Neuronal stem cell (in vitro differentiated cells): ENCODE data around the gene DNAJA1.

Experiments used
- DNase-seq: peaks from one replicate; pipeline ENCODE4 v3.0.0-alpha.2; 2013; ENCODE audit warnings: low spot score
- H2AFZ ChIP-seq: one replicate; pipeline ENCODE4 v1.6.1; 2013; ENCODE audit warnings: mild to moderate bottlenecking, low read length, inconsistent platforms
- H2AK5ac ChIP-seq: 2 replicates; pipeline ENCODE4 v1.6.1; 2013; ENCODE audit warnings: low read depth, mild to moderate bottlenecking, inconsistent platforms, low read length, moderate library complexity, mixed read lengths
- H2BK120ac ChIP-seq: 2 replicates; pipeline ENCODE4 v1.6.1; 2013; ENCODE audit warnings: low read depth, mild to moderate bottlenecking, inconsistent platforms, low read length, moderate library complexity, mixed read lengths
- H2BK12ac ChIP-seq: one replicate; pipeline ENCODE4 v1.6.1; 2013; ENCODE audit warnings: low read length, inconsistent platforms
- H2BK15ac ChIP-seq: 2 replicates; pipeline ENCODE4 v1.6.1; 2013; ENCODE audit warnings: mild to moderate bottlenecking, low read length, inconsistent platforms, mixed read lengths
- H2BK5ac ChIP-seq: one replicate; pipeline ENCODE4 v1.6.1; 2013; ENCODE audit warnings: inconsistent platforms, mild to moderate bottlenecking, low read length, moderate library complexity
- H3K14ac ChIP-seq: one replicate; pipeline ENCODE4 v1.6.1; 2013; ENCODE audit warnings: low read length, inconsistent platforms
- H3K18ac ChIP-seq: 2 replicates; pipeline ENCODE4 v1.6.1; 2013; ENCODE audit warnings: low read length, inconsistent platforms
- H3K23ac ChIP-seq: 2 replicates; pipeline ENCODE4 v1.6.1; 2013; ENCODE audit warnings: low read depth, mild to moderate bottlenecking, mixed read lengths, low read length, inconsistent platforms; ENCODE audit not compliant: poor library complexity
- H3K27ac ChIP-seq: replicated peaks from 3 replicates; pipeline ENCODE4 v1.5.1; 2013; ENCODE audit warnings: low read length, inconsistent platforms
- H3K27me3 ChIP-seq, 3 experiments: 2 replicates each; pipeline ENCODE4 v1.6.1; 2013; ENCODE audit warnings: low read length in 3 of 3, mild to moderate bottlenecking in 2 of 3, inconsistent platforms in 1 of 3, low read depth in 1 of 3, mixed read lengths in 1 of 3, moderate library complexity in 1 of 3; ENCODE audit not compliant: control insufficient read depth in 3 of 3, insufficient read depth in 3 of 3
- H3K36me3 ChIP-seq, 2 donors: replicated peaks in 1 of 2; 2 replicates each; pipeline ENCODE4 v1.6.1; 2013; ENCODE audit warnings: low read length in 2 of 2; ENCODE audit not compliant: control insufficient read depth in 2 of 2, insufficient read depth in 2 of 2
- H3K4ac ChIP-seq: 2 replicates; pipeline ENCODE4 v1.6.1; 2013; ENCODE audit warnings: inconsistent platforms, mild to moderate bottlenecking, low read length, moderate library complexity
- H3K4me1 ChIP-seq, 2 donors: 1 replicate in 1 of 2; 2 replicates in 1 of 2; pipeline ENCODE4 v1.6.1; 2013; ENCODE audit warnings: low read length in 2 of 2, low read depth in 1 of 2; ENCODE audit not compliant: control insufficient read depth in 2 of 2, insufficient read depth in 1 of 2
- H3K4me2 ChIP-seq: one replicate; pipeline ENCODE4 v1.6.1; 2013; ENCODE audit warnings: mild to moderate bottlenecking, low read length, inconsistent platforms; ENCODE audit not compliant: insufficient read depth, poor library complexity, severe bottlenecking
- H3K4me3 ChIP-seq, 2 donors: 2 replicates each; pipeline ENCODE4 v1.5.1; 2013; ENCODE audit warnings: low read length in 2 of 2, mild to moderate bottlenecking in 2 of 2, inconsistent platforms in 1 of 2, moderate library complexity in 1 of 2
- H3K79me1 ChIP-seq: one replicate; pipeline ENCODE4 v1.6.1; 2013; ENCODE audit warnings: low read depth, mild to moderate bottlenecking, inconsistent platforms, low read length, moderate library complexity
- H3K9ac ChIP-seq: one replicate; pipeline ENCODE4 v1.6.1; 2013; ENCODE audit warnings: mild to moderate bottlenecking, low read depth, low read length, inconsistent platforms; ENCODE audit not compliant: poor library complexity
- H3K9me3 ChIP-seq, 2 donors: replicated peaks in 1 of 2; 2 replicates each; pipeline versions ENCODE3 to v1.6.1; 2013; ENCODE audit warnings: low read length in 2 of 2, mild to moderate bottlenecking in 2 of 2, inconsistent platforms in 1 of 2, low read depth in 1 of 2, mixed read lengths in 1 of 2, moderate library complexity in 1 of 2; ENCODE audit not compliant: control insufficient read depth in 2 of 2, insufficient read depth in 1 of 2
- H4K8ac ChIP-seq: one replicate; pipeline ENCODE4 v1.6.1; 2013; ENCODE audit warnings: low read depth, mild to moderate bottlenecking, inconsistent platforms, low read length, moderate library complexity
- H4K91ac ChIP-seq: one replicate; pipeline ENCODE4 v1.6.1; 2013; ENCODE audit warnings: low read length, low read depth, mild to moderate bottlenecking, inconsistent platforms; ENCODE audit not compliant: poor library complexity
- WGBS, 2 donors: extraction: QIAGEN DNeasy Blood & Tissue Kit; methylation state at CpG; one replicate each; pipeline ENCODE4 v1.1.7; 2013; ENCODE audit warnings: missing lambda C conversion rate in 2 of 2, mixed read lengths in 1 of 2; ENCODE audit not compliant: insufficient read length in 2 of 2, insufficient replicate concordance in 1 of 2; ENCODE audit errors: extremely low coverage in 2 of 2; 5-methylcytosine and 5-hydroxymethylcytosine counted together

The DNAJA1 gene

DNA sequence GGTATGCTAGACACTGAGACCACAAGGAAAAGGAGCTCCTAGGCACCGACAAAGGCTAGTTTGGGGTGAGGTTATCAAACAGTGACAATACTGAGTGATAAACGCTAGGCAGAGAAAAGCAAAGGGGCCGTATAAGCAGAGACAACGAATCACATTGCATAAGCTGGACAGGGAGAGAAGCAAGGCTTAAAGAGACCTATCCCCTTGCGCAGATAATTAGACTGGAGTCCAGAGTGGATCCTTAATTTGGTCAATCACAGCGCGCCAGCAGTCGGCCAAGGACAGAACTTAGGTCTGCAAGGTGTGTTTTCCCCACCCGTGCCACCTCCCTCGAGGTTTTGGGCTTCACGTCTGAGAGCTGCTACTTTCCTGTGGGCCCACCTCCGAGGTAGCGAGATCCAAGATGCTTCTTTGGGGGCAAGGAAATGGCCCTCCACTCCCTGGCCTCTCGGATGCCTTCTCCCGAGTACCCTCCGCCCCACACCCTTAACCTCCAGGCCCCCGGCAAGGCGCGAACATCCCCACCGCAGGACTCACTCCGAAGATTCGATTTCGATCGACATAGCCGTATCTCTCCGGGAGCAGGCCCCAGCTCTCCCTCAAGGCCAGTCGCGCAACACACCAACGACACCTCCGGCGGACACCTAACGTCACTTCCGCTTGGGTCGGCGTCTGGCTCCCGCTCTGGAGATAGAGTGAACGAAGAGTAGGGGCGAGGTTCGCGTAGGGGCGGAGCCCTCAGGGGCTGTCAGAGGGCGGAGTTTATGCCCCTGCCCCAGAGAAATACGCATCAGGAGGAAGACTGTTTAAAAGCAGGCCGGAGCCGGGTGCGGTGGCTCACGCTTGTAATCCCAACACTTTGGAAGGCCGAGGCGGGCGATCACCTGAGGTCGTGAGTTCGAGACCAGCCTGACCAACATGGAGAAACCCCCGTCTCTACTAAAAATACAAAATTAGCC is 51.3 kb downstream of the DNAJA1 start, which contains the start of gene SMU1:
Gene SMU1 (minus strand): TSS at position 629 of the 959 bp plus-strand sequence. CDS start 66 bp downstream, at position 563.
- H2BK120ac ChIP-seq: no peak within 1 kb of the TSS
- H3K79me1 ChIP-seq: peaks cover 2% of the 10 kb centered on the region
- H2AK5ac ChIP-seq: no peak within 1 kb of the TSS
- WGBS, 2 donors: no CpG with 5 or more reads among the region's 53 CpGs
- H4K91ac ChIP-seq: peak within 1 kb of the TSS; percentile 53
- peak within 1 kb of the TSS; percentile 89 for H3K23ac ChIP-seq
- H3K14ac ChIP-seq: no peak within 1 kb of the TSS
- no peak within 1 kb of the TSS for H2BK15ac ChIP-seq
- H4K8ac ChIP-seq: peak within 1 kb of the TSS; percentile 17
- H3K4me3 ChIP-seq: peak within 1 kb of the TSS; percentile 82 to 95
- peaks cover 0 to 7% of the 10 kb centered on the region in 2 donors for H3K4me1 ChIP-seq
- no peak within 1 kb of the TSS for H3K4ac ChIP-seq
- H3K18ac ChIP-seq: peak within 1 kb of the TSS; percentile 95
- H3K9me3 ChIP-seq: no peaks in the 10 kb centered on the region
- peaks cover 11 to 25% of the 10 kb centered on the region in 2 donors for H3K36me3 ChIP-seq
- DNase-seq: peak; percentile 94
- peak within 1 kb of the TSS; percentile 45 for H3K27ac ChIP-seq
- H2BK5ac ChIP-seq: no peak within 1 kb of the TSS
- no peak within 1 kb of the TSS for H2BK12ac ChIP-seq
- peak within 1 kb of the TSS; percentile 72 for H3K4me2 ChIP-seq
- no peaks in the 10 kb centered on the region for H3K27me3 ChIP-seq
- peak within 1 kb of the TSS; percentile 97 for H3K9ac ChIP-seq
- peak within 1 kb of the TSS; percentile 92 for H2AFZ ChIP-seq

DNA sequence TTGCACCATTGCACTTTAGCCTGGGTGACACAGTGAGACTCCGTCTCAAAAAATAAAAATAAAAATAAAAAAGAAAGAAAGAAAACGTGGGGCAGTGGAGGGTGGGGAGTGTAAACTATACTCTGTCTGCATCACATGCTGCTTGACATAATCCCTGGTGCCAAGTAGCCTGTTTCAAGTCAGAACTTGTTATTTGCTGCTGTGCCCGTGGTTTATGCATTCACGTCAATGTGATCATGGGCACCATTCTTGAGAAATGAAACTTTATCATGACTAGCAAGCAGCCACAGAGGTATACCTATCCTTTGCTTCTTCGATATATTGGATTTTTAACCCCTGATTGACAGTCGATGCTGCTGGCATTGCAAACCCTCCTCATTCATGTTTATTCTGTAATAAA is 55.5 kb downstream of the DNAJA1 start:
- no peak overlapping the region for H3K14ac ChIP-seq
- H3K36me3 ChIP-seq: no peaks in the 10 kb centered on the region
- H3K18ac ChIP-seq: no peak overlapping the region
- no peak for DNase-seq
- H2AFZ ChIP-seq: peak overlapping the region; percentile 81
- no peak overlapping the region for H3K9ac ChIP-seq
- H3K23ac ChIP-seq: no peak overlapping the region
- H3K79me1 ChIP-seq: no peaks in the 10 kb centered on the region
- no peak overlapping the region for H2BK5ac ChIP-seq
- no peak overlapping the region for H4K8ac ChIP-seq
- H3K4me2 ChIP-seq: no peak overlapping the region
- H3K27me3 ChIP-seq: no peaks in the 10 kb centered on the region
- H2BK120ac ChIP-seq: no peak overlapping the region
- peaks cover 0 to 3% of the 10 kb centered on the region in 2 donors for H3K9me3 ChIP-seq
- H4K91ac ChIP-seq: no peak overlapping the region
- peak overlapping the region in 1 of 2 donors; percentile 48 for H3K4me3 ChIP-seq
- H3K4me1 ChIP-seq: peaks cover 0 to 3% of the 10 kb centered on the region in 2 donors
- no peak overlapping the region for H3K4ac ChIP-seq
- no peak overlapping the region for H2BK12ac ChIP-seq
- WGBS, 2 donors: no CpG with 5 or more reads among the region's 6 CpGs
- no peak overlapping the region for H3K27ac ChIP-seq
- no peak overlapping the region for H2BK15ac ChIP-seq
- no peak overlapping the region for H2AK5ac ChIP-seq

DNA sequence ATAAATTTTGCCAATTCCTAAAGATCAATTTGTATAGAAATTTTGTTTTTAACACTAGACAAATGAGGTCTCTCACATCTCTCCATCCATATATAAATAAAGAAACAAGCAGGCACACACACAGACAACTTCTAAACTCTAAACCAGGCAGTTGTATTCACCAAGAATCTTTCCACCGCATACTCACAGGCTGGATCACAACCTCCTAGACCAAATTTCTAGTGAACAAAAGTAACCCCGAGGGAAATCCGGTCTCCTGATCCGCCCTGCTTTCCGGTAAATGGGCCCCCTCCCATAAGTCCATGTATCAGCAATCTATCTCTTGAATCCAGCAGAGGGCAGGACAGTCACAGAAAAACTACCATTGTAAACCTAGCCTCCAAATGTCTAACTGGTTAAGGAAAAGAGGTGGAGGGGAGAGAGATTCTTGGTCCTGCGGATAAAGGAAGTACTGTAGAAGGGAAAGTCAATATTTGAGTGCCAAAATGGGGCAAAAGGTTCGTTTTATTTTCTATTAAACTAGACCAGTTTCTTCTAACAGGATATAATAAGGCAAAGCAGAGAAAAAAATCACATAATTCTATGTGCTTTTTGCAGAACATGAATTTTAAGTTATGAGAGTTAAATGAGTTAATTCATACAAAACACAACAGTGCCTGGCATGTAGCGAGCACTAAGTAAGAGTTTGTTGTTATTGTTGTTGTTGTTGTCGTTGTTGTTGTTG is 56.2 kb downstream of the DNAJA1 start:
- Histone ChIP-seq H3K27me3 (no peaks in the 10 kb centered on the region), H3K14ac (no peak overlapping the region), H2AK5ac (no peak overlapping the region), H3K4me2 (no peak overlapping the region), H3K36me3 (no peaks in the 10 kb centered on the region), H2BK5ac (no peak overlapping the region), H2BK120ac (no peak overlapping the region), H2BK15ac (no peak overlapping the region), H3K27ac (no peak overlapping the region), H3K18ac (no peak overlapping the region), H4K8ac (no peak overlapping the region), H3K4me1 (no peaks in the 10 kb centered on the region), H3K9me3 (peaks cover 0 to 3% of the 10 kb centered on the region in 2 donors), H4K91ac (no peak overlapping the region), H3K9ac (no peak overlapping the region), H3K23ac (no peak overlapping the region), H3K79me1 (no peaks in the 10 kb centered on the region), H3K4me3 (peak overlapping the region in 1 of 2 donors; percentile 48), H2BK12ac (no peak overlapping the region), H3K4ac (no peak overlapping the region), H2AFZ (peak overlapping the region; percentile 81)
- DNase-seq: peak; percentile 78
- no CpG with 5 or more reads among the region's 9 CpGs for WGBS, 2 donors

DNA sequence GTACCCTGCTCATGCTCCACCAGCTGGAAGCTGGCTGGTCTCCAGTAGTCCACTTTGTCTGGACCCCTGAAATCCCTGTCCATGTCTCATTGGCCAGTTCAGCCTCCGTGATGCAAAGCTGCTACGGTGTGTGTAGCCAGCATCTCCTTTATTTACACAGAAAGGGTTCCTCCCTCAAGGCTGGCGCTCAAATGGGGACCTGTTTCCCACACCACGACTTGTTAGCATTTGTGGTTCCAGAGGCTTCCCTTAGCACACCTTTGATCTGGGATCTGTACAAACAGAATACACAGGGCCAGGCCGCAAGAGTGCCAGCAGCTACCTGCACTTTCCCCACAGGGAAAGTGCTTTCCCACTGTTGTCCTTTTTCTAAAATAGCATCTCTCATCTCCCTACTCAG is 57.1 kb downstream of the DNAJA1 start:
- H2BK12ac ChIP-seq: no peak overlapping the region
- no peaks in the 10 kb centered on the region for H3K27me3 ChIP-seq
- H2BK120ac ChIP-seq: no peak overlapping the region
- no peak overlapping the region for H4K91ac ChIP-seq
- no peak overlapping the region for H3K4me3 ChIP-seq
- no peaks in the 10 kb centered on the region for H3K36me3 ChIP-seq
- no peak overlapping the region for H3K14ac ChIP-seq
- no peaks in the 10 kb centered on the region for H3K79me1 ChIP-seq
- H3K4ac ChIP-seq: no peak overlapping the region
- no peak overlapping the region for H2BK5ac ChIP-seq
- no peak overlapping the region for H2BK15ac ChIP-seq
- no CpG with 5 or more reads among the region's 5 CpGs for WGBS, 2 donors
- H3K9ac ChIP-seq: peak overlapping the region; percentile 6
- H4K8ac ChIP-seq: no peak overlapping the region
- H2AK5ac ChIP-seq: no peak overlapping the region
- peak overlapping the region; percentile 9 for H2AFZ ChIP-seq
- no peak for DNase-seq
- no peak overlapping the region for H3K18ac ChIP-seq
- no peak overlapping the region for H3K27ac ChIP-seq
- H3K4me1 ChIP-seq: no peaks in the 10 kb centered on the region
- H3K9me3 ChIP-seq: peaks cover 0 to 3% of the 10 kb centered on the region in 2 donors
- H3K4me2 ChIP-seq: no peak overlapping the region
- no peak overlapping the region for H3K23ac ChIP-seq
